ENCODE results near the gene SRGAP2C.
"Not testable (repeated sequence)": the region's sequence is repeated elsewhere in the genome, so short reads cannot be mapped to it uniquely, and the experiment has no call there.

DNA sequence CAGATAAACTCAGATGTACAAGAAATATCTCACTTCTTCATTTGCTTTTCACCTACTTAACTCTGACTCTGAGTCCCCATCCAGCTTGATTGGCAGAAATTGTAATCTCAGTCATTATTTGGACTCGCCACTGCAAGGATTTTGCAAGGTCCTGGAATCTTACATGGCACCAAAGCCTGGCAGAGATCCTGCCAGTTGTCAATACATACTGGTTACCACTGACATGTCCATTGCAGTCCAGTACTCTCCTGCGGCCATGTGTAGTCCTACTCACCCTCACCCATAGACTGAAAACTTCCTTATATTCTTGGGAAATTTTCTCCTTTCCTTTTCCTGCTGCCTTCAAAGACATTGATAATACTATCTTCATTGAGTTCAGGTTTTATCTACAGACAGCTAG lies 30.0 kb upstream of the SRGAP2C start:
- TF ChIP-seq POLR2A (IDR thresholded peaks at IDR 0.05; ENCODE audit: low read depth); POLR2AphosphoS5 (IDR thresholded peaks at IDR 0.05): not testable (repeated sequence)
- TF ChIP-seq, protein P1, sequence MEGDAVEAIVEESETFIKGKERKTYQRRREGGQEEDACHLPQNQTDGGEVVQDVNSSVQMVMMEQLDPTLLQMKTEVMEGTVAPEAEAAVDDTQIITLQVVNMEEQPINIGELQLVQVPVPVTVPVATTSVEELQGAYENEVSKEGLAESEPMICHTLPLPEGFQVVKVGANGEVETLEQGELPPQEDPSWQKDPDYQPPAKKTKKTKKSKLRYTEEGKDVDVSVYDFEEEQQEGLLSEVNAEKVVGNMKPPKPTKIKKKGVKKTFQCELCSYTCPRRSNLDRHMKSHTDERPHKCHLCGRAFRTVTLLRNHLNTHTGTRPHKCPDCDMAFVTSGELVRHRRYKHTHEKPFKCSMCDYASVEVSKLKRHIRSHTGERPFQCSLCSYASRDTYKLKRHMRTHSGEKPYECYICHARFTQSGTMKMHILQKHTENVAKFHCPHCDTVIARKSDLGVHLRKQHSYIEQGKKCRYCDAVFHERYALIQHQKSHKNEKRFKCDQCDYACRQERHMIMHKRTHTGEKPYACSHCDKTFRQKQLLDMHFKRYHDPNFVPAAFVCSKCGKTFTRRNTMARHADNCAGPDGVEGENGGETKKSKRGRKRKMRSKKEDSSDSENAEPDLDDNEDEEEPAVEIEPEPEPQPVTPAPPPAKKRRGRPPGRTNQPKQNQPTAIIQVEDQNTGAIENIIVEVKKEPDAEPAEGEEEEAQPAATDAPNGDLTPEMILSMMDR (IDR thresholded peaks at IDR 0.05): not testable (repeated sequence)

All from esophagus muscularis mucosa (tissue), 3 donors.